Measurements from ENCODE around the gene AGO4. TPM values are rescaled to one million over a fixed set of nuclear protein-coding genes. Genes with fewer than 3 reads are reported as not detected.
"Not testable (repeated sequence)": the region's sequence is repeated elsewhere in the genome, so short reads cannot be mapped to it uniquely, and the experiment has no call there.

The AGO4 gene
- total RNA-seq, 1 experiment from 2014 or later: 6.1 TPM

DNA sequence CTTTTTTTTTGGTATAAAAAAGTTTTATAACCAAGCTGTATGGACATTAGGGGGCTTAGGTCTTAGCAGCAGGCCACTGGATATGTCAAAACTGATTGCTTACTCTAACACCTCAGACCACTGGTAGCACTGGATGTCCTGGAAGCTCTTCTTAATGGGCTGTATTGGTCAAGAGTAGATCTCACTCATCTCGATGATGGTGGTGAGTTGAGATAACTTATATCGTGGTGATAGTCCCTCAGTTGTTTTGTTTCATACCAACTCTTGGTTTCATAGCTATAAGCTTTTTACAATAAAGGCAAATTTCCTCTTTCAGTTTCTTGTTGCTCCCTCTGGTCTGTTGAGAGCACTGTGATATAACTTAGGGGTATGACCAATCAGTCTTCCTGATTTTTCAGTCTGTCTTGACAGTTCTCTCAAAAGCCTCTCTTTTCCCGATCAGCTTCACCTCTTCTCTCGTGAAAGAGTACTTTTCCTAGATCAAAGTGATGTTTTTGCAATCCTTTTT lies 65.5 kb downstream of the AGO4 start:
- RAD21 ChIA-PET (ENCODE audit: low non-redundant PET in 1 of 2, low total read pairs in 2 of 2, uncharacterized antibody in 2 of 2, unreplicated experiment in 2 of 2): no interaction called here
- POLR2A ChIA-PET: no interaction called here
- ATAC-seq (no peak), DNase-seq (ENCODE audit: low read depth, low spot score) (no peak)
- CTCF ChIA-PET: interaction anchor here (1.9 kb wide), 1 partner anchor 10 kb away, joined by 9 read pairs; the partner anchor contains the start of gene AGO1
- H3K79me2 ChIP-seq (ENCODE audit: insufficient read depth, low read length): no peaks in the 10 kb centered on the region
- no peaks in the 10 kb centered on the region for H4K20me1 ChIP-seq (ENCODE audit: insufficient read depth)
- TF ChIP-seq SRF (IDR thresholded peaks at IDR 0.05; ENCODE audit: low read depth): no peak
- TF ChIP-seq SP1 (IDR thresholded peaks at IDR 0.05; ENCODE audit: low read depth): no peak
- no peak for TF ChIP-seq FOSL1 (IDR thresholded peaks at IDR 0.05; ENCODE audit: low read depth)
- TF ChIP-seq EGR1 (IDR thresholded peaks at IDR 0.05; ENCODE audit: low read depth): no peak
- TF ChIP-seq ZFX (IDR thresholded peaks at IDR 0.05): no peak
- TF ChIP-seq, protein P1, sequence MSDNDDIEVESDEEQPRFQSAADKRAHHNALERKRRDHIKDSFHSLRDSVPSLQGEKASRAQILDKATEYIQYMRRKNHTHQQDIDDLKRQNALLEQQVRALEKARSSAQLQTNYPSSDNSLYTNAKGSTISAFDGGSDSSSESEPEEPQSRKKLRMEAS (IDR thresholded peaks at IDR 0.05): no peak
- no peaks in the 10 kb centered on the region for H3K4me1 ChIP-seq (ENCODE audit: control insufficient read depth in 1 of 2, insufficient read depth in 2 of 2, low read length in 2 of 2)
- no TSS peak for BruUV-seq (replicated peaks)
- H3K36me3 ChIP-seq (ENCODE audit: control insufficient read depth in 1 of 2, insufficient read depth in 2 of 2, low read length in 2 of 2): no peaks in the 10 kb centered on the region
- no peak overlapping the region for H3K4me3 ChIP-seq (replicated peaks in 1 of 2; ENCODE audit: low read depth in 1 of 2, low read length in 2 of 2)
- H3K4me2 ChIP-seq (ENCODE audit: low read length): no peak overlapping the region
- H2AFZ ChIP-seq (ENCODE audit: low read depth, low read length, poor library complexity, severe bottlenecking): no peak overlapping the region
- intact Hi-C loops (cut with micrococcal nuclease): no loop called here
- H3K9ac ChIP-seq (ENCODE audit: low read length): no peak overlapping the region
- H3K9me3 ChIP-seq (ENCODE audit: control insufficient read depth in 1 of 2, insufficient read depth in 1 of 2, low read depth in 1 of 2, low read length in 2 of 2): no peaks in the 10 kb centered on the region
- no peak overlapping the region for H3K27ac ChIP-seq (ENCODE audit: low read depth, low read length)
- no peaks in the 10 kb centered on the region for H3K27me3 ChIP-seq (ENCODE audit: insufficient read depth, low read length)
- H3K9me2 ChIP-seq (ENCODE audit: insufficient read depth): no peaks in the 10 kb centered on the region

DNA sequence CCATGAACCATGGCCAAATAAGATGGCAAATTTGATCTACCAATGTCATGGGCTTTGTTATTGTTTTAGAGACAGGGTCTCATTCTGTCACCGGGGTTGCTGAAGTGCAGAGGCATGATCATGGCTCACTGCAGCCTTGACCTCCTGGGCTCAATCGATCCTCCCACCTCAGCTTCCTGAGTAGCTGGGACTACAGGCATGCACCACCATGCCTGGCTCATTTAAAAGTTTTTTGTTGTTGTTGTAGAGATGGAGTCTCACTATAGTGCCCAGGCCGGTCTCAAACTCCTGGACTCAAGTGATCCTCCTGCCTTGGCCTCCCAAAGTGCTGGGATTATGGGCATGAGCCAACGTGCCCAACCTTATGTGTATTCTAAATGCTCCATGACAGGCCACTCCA lies 66.3 kb downstream of the AGO4 start:
- POLR2A ChIA-PET; DNase-seq (ENCODE audit: low read depth, low spot score): not testable (repeated sequence)

More for the DNA sequence above, 66.3 kb downstream of the AGO4 start:
- H4K20me1 ChIP-seq (ENCODE audit: insufficient read depth); H3K27me3 ChIP-seq (ENCODE audit: insufficient read depth, low read length); H3K36me3 ChIP-seq (ENCODE audit: control insufficient read depth in 1 of 2, insufficient read depth in 2 of 2, low read length in 2 of 2); H3K9me3 ChIP-seq (ENCODE audit: control insufficient read depth in 1 of 2, insufficient read depth in 1 of 2, low read depth in 1 of 2, low read length in 2 of 2); H3K4me1 ChIP-seq (ENCODE audit: control insufficient read depth in 1 of 2, insufficient read depth in 2 of 2, low read length in 2 of 2); H3K9ac ChIP-seq (ENCODE audit: low read length); H3K79me2 ChIP-seq (ENCODE audit: insufficient read depth, low read length); H3K4me3 ChIP-seq (replicated peaks in 1 of 2; ENCODE audit: low read depth in 1 of 2, low read length in 2 of 2); H3K9me2 ChIP-seq (ENCODE audit: insufficient read depth); H2AFZ ChIP-seq (ENCODE audit: low read depth, low read length, poor library complexity, severe bottlenecking); ATAC-seq; H3K27ac ChIP-seq (ENCODE audit: low read depth, low read length); RAD21 ChIA-PET (ENCODE audit: low non-redundant PET in 1 of 2, low total read pairs in 2 of 2, uncharacterized antibody in 2 of 2, unreplicated experiment in 2 of 2); CTCF ChIA-PET; intact Hi-C loops (cut with micrococcal nuclease); BruUV-seq (replicated peaks); H3K4me2 ChIP-seq (ENCODE audit: low read length): not testable (repeated sequence)
